Daoy (cell line): ENCODE results near the gene ABCC8. TPM values are rescaled to one million over a fixed set of nuclear protein-coding genes. Genes with fewer than 3 reads are reported as not detected.

Experiments
- DNase-seq: peaks from one replicate; pipeline ENCODE4 v3.0.0-alpha.2; 2015; ENCODE audit warnings: low read depth
- total RNA-seq: library from RNA; depleted of rRNA; stranded (reverse); fragments of >200 nt; shearing (Covaris generic); gene quantifications from 2 replicates; pipeline ENCODE4 v1.2.3, GENCODE V29; 2014

The ABCC8 gene
- total RNA-seq, 1 experiment from 2014 or later, result not detected

DNA sequence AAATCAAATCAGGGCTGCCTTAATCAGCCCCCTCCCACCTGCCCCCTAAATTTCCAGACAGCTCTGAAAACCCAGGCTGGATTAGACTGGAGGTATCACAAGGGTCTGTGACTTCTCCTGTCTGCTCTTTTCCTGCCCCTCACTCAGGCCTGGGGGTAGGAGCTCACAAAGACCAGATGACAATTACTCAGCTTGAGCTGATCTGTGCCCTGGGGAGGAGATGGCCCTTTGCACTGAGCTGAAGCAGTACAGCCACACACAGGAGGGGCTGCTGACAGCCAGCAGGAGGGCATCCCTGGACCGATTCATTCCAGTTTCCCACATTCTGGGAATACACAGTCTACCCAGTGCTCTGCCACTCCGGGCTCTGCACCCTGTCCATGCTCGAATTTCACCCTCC is 4.2 kb downstream of the ABCC8 start:
- no peak for DNase-seq

DNA sequence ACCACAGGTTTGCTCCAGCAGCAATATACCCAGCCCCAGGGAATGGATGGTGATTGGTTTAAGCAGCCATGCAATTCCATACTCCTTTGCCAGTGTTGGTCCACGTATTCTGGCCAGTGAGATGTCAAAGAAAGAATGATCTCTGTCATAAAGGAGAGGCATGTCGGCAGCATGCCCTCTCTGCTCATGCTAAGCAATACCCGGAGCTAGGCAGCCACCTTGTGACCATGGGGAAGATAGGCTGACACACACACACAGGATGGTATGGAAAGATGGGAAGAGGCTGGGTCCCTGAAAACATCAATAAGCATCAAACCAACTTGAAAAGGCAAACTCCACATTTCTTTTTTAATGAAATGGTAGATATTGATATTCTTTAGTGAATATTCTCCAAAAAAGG is 5.1 kb downstream of the ABCC8 start:
- peak; percentile 13 for DNase-seq

DNA sequence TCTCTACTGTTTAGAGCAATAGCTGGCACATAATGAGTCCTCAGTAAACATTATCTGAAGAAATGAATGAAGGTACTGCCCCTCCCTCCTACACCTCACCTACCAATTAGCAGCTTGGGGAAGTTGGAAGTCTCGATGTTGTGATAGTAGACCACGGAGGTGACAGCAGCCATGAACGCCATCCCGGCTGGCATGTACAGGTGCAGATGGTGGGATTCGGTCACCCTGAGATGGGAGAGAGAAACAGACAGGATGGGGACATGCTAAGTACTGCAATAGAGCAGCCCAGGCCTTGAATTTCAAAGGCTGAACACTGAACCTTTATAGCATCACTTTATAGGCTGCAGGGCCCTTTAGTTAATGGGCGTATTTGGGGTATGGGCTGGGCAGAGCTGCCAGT is 6.6 kb downstream of the ABCC8 start:
- DNase-seq, result no peak

DNA sequence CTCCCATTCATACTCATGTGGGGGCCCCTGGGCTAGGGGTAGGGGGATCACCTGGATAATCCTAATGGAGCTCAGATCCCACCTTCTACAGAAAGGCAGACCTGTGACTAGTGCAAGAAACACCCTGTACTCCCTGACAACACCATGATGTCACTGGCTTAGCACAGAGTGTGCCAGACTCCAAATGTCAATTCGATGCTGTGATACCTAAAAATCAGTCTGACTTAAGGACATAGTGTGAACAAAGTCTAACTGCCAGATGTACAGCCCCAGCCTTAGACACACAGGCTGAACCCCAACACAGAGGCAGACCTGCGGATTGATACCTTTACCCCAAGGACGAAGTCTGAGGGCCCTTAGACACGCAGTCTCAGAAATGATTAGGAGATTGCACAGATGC is 8.5 kb downstream of the ABCC8 start:
- no peak for DNase-seq

DNA sequence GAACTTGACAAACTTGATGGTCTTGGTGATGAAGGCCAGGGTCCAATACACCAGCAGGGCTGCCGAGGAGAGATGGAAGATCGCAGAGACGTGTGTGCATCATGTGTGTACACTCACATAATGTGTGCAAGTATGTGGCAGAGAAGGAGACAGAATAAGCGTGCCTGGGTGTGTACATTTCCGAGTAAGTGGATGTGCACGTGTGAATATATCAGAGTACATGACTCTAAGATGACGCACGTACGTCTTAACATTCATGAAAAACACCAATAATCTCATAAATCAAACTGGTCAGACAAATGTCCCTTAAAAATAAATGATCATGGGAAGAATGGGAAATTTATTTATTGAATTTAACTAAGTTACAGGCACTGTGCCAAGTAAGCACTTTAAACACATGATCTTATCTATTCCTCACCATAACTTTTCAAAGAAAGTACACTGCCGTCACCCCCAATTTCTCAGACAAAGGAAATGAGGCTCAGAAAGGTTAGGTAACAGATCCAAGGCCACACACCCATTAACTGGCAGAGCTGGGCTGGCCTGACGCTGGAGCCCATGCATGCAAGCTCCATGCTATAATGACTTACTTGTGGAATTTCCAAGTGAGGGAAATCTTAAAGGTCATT is 13.0 kb downstream of the ABCC8 start:
- DNase-seq, result no peak

DNA sequence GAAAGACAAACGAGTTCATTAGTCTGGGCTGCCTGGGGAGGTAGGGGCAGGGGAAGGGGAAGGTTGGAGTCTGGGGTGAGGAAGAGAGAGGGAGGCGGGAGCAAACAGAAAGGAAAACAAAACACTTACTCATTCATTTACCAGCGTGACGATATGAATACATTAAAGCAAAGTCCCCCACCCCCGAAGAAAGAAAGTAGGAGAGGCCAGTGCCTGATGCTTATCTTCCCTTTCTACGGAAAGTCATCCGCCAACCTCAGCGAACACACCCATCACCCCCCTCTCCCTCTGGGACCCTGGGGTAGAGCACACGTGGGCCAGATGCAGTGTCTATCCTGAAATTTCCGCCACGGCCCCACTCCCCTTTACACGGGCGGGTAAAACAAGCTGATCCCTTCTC is 13.7 kb downstream of the ABCC8 start:
- DNase-seq, result no peak

DNA sequence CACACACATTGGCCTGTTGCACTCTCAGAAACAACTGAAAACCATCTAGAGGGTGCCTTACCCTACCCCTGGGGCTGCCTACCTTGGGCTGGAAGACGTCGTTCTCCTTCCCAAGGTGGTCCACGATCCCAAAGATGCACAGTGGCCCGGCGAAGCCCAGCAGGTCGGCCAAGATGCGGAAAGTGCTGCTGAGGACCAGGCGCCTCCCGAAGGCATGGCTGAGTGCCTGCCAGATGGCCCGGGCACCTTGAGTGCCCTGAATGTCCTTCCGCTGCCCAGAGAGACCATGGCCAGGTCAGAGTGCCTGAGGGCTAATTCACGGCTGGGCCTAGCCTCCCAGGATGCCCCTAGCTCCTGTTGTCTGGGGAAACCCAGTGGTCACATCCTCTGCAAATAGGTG is 16.2 kb downstream of the ABCC8 start:
- DNase-seq, result no peak

DNA sequence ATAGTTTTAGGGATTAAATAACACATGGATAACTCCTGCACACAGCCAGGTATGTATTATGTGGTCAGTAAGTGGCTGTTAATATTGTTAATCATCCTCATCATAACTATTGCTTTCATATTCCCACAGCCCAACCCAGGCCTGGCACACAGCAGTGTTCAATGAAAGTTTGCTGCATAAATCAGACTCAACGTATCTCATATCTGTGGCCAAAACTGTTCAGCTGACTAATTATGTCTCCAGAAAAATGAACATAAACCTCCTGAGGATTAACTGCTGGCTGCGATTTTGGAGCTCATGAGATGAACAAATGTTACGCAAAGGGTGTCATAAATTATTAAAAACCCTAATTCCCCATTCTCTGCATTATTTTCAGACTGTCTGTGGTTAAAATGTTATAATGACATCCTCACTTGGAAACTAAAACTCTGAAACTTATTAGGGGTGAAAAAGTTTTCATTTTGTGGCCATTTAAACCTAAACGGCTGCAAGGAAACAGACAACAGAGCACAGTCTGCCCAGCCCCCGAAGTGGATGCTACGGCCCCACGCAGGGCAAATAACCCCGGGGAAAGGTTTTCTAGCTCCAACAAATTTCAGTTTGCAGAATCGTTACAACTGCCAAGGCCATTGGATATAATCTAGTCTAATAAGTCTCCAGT is 17.3 kb downstream of the ABCC8 start:
- DNase-seq, result no peak

DNA sequence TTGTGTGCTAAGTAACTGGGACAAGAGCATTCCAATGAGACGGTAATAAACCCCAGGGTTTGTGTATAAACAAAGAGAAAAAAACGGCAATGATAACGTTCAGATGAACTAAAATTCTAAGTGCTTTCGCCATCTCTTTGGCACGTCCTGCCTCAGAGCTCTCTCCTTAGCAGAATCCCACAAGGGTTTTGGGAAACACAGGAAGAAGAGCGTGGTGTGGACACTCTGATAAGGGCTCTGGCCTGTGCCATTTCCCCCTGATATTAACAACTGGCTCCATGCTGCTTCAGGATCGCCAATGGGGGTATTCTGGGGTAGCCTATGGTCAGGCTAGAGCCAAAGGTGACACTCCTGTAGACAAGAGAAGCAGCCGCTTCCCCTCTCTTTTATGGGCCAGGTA is 18.4 kb downstream of the ABCC8 start:
- no peak for DNase-seq

DNA sequence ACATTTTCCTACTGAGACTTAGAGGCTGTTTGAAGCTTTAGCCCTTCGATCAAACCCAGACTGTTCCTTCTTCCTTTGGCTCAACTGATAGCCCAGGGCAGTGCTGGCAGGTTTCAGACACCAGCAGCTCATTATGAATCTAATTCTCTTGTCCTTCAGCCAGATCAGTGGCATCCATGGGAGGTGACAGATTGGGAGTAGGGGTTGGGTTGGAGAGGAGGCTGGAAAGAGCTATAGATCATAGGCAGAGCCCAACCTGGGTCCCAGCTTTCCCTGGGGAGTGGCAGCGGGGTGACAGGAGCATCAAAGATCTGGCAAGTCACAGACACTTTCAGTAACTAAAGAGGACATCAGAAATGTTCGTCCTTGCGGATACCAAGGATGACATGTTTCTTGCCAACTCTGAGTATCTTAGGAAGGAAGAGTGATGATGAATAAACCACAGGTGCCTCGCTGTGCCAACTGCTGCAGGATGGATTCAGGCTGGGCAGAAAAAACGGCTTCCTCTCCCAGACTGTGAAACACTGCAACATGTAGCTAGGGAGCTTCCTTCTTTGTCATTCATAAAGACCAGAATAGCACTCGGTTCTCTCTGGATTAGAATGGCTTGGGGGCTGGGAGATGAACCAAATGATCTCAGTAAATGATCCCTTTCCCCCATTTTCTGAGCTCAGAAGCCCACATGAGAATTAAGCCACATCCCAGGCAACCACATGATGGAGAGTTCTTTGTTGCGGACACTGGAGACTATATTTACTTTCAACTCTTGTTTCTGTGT is 19.1 kb downstream of the ABCC8 start:
- no peak for DNase-seq

DNA sequence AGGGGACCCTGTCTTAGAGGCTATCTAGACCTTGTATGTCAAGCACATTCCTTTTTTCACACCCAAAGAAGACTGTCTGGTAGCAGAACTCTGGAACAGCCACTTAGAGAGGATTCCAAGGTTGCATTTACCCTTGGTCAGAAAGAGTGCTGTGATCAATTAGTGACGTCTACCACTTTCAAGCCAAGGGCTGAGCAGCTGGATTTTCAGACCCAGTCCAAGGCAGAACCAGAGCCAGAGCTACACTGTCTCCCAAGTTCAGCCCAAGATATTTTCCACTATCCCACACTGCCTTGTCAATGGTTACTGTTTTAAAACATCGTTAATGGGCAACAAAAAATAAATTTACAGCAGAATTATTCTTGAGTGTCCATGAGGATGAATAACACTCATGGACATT is 24.0 kb downstream of the ABCC8 start:
- no peak for DNase-seq

DNA sequence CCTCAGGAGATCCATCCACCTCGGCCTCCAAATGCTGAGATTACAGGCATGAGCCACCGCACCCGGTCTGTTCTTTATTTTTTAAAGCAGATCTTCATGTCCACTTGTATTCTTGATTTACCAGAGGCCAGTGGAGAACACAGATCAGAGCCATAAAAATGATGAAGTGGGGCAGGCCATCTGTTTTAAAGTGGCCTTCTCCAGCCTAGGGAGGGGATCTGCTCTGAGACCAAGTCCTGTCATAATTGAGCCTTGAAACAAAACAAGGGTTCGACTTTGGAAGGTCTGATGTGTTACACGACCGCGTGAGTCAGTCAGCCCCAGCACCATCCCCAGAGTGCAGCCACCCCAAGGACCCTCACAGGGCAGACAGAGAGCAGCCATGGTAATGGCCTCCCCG is 27.5 kb downstream of the ABCC8 start:
- no peak for DNase-seq

DNA sequence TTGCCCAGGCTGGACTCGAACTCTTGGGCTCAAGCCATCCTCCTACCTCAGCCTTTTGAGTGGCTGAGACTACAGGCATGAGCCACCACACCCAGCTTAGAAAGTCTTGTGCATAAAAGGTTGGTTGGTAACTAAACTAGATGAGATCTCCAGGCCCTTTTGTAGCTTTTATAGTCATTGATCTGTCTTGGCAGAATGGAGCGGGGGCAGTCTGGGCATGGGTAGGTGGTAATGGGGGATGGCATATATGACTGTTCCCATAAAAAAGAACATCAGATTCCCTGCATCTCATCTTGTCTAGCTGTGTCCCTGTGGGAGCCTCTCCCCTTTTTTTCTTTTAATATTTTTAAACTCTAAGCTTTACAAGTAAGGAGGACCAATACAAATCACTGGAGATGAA is 30.2 kb downstream of the ABCC8 start:
- DNase-seq, result no peak

DNA sequence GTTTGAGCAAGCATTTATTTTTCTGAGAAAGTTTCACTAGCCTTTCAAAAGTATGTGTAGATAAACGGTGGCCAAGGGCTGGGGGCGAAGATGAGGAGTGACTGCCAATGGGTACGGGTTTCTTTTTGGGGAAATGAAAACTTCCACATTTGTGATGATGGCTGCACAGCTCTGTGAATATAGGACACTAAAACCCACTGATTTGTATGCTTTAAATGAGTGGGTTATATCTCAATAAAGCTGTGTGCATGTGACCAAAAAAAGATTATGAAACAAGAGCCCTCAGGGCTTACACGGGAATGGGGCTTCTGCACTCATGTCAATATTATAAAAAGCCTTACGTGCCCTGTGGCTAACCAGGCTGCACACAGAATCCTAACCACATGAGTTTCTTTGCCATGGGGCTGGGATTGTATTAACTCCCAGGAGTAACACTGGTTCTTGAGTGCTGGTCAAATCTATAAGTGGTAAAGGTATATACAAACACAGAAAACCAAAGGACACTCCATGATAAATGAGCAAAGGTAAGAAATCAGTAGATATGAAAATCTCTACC is 31.3 kb downstream of the ABCC8 start:
- DNase-seq, result no peak

DNA sequence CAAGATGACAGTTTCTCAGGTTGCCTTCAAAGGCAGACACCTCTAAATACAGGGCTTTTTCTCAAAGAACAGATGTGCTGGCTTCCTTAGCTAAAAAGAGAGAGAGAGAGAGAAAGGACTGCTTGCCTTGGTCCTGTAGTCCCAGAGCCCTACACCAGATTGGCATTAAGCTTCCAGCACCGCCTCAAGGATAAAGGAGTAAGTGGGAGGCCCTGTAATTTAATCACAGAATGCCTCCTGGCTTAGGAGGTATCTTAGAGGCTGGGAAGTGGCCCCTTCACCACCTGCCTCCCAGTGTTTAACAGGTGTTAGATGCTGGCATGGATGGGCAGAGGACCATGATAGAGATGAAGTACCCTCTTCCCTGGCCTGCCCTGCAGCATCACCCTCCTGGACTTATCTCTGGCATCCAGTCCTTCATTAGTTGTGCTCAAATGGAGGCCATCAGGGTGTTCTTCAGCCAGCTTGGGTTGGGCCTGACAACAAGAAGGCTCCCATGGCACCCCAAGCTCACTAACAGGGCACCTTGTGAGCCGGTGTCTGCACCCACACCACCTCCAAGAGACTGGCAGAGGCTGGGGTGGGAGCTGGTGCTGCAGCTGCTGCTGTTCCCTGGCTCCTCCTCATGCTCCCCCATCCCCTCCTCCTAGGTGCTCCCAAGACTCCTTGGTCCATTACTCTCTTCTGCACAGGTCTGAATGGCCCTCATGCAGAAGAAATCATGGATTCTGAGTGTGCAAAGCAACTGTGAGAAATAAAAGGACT is 32.5 kb downstream of the ABCC8 start:
- no peak for DNase-seq

DNA sequence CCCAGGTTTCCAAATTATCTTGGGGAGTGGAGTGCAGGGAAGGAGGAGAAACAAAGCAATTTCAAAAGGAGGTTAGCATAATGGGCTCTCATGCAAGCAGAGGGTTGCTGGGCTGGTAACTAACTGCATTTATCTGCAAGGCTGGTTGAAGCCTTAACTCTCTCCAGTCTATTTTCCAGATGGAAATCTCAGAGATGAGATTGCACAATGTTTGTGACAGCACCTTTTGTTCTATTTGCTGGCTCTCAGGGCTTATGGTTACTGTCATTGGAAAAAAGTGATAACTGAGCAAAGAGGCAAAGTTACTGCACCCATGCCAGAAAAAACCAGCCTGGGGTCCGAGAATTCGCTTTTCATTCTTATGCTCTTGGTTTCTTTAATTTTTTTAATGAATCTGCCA is 33.2 kb downstream of the ABCC8 start:
- DNase-seq, result no peak

DNA sequence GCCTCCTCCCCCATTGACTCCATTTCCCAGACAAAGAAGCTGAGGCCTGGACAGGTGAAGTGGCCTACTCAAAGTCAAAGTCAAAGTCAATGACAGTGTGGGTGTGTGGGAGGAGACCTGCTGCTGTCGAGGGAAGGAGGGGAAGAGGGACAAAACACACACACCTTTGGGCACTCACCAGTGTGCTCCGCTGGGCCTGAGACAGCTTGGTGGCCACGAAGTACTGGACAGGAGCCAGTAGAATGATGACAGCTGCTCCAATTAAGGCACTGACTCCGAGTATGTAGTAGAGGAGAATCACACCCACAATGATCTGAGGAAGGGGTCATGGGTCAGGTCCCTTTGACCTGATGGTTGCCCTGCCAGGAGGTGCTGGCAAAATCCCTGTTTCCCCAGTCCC is 33.6 kb downstream of the ABCC8 start:
- no peak for DNase-seq

DNA sequence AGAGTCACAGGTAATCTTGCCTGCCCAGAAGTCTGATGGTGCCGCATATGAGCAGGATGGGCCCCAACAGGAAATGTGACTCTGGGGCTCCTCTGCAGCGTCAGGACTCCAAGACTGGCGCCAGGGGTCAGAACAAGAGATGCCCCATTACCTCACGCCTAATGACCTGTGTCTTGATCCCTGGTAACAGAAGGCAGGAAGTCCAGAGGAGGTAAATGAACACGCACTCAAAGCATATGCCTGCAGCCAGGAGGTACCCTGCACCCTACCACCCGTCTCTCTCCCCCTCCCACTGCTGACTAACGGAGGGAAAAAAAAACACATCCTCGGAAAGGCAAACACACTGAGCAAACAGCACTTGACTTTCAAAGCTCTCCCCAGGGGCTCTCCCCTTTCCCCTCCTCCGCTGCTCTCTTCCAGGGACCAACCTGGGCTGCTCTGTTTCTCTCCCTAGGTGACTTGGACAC is 37.3 kb downstream of the ABCC8 start:
- DNase-seq, result peak; percentile 49

DNA sequence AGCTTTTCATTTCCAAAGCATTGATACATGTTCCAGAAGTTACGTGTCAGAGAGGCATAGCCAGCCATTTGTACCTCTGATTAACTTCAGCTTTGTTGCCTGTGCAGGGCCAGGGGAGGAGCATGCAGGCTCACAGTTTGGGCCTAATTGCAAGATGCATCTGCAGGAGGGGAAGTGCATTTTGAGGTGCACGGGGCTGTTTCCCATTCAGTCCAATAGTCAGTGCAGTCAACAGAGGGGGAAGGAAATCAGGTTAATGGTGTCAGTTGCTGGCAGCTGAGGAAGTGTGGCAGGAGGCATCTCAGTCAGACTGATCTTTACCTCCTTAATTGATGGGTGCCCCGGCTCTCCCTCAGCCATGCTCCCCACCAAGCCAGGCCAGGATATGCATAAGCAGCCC is 39.3 kb downstream of the ABCC8 start:
- DNase-seq, result no peak

DNA sequence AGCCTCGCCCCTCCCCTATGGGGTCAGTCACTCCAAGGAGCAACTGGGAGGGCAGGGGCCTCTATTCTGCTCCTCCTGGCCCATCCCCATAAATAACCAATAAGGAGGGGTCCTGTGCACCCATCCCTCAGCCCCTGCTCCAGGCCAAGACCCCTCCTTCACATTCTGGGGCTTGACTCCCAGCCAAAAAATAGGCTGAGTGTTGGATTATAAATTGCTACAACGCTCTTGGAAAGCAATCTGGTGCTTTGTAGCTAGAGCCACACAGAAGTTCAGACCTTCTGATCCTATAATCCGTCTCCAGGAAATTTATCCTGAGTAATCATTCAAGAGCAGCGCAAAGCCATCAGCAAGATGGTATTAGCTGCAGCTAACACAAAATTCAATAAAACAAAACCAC is 42.5 kb downstream of the ABCC8 start:
- no peak for DNase-seq

DNA sequence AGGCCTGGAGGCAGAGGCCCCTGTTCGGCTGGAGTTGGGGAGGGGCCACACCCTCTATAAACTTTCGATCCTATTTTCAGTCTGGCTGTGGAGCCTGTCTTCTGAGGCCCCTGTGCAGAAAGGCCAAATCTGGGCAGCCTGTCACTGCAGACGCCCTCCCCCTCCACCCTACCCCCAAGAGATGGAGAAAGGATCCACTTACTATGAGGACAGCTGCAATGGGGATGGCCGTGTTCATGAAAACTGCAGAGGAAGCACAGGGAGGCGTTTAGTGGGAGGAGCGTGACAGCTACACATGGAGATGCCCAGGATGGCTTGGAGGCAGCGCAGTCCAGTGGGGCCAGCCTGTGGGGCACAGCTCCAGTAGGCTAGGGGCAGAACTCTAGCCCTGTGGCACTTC is 44.6 kb downstream of the ABCC8 start:
- no peak for DNase-seq

DNA sequence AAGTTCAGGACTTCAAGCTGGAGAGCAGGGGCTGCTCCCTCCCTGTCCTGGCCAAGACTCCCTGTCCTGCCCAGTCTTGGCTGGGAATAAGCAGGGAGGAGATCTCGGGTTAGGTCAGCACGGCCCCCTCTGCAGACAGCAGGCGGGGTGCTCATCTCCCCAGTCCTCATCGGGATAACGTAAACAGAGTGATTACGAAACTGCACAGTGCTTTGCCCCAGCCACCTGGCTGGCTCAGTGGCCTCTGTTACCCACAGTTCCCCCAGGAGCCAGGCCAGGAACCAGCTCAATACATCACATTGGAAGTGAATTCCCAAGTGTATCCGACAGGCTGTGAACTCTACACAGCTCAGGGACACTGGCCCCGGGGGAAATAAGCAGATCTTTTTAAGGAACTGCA is 45.5 kb downstream of the ABCC8 start:
- no peak for DNase-seq
